ENCODE data around the gene ATP2A3.

GRCh38 chr17:3879186-3879585 lies 85.1 kb downstream of the ATP2A3 start:
- TF ChIP-seq SMC3 (conservative IDR thresholded peaks at IDR 0.05; ENCODE audit: poor library complexity) = no peak
- no peak for TF ChIP-seq TAF1 (IDR thresholded peaks at IDR 0.05; ENCODE audit: low read depth)
- no peak for TF ChIP-seq CTCF (IDR thresholded peaks at IDR 0.05; ENCODE audit: poor library complexity, severe bottlenecking)
- TF ChIP-seq POLR2AphosphoS5 (IDR thresholded peaks at IDR 0.05) = no peak
- no peak for TF ChIP-seq REST (IDR thresholded peaks at IDR 0.05; ENCODE audit: borderline replicate concordance)
- TF ChIP-seq MXI1 (conservative IDR thresholded peaks at IDR 0.05; ENCODE audit: poor library complexity, severe bottlenecking) = no peak

Measured in neural cell (in vitro differentiated cells).